ENCODE data around the gene ARF4. TPM values are rescaled to one million over a fixed set of nuclear protein-coding genes. Genes with fewer than 3 reads are reported as not detected.

Gene ARF4
- total and polyA plus RNA-seq, 10 donors = 41.1 to 88.7 (median 75.3) TPM

GRCh38 chr3:57530071-57530608, 67.0 kb downstream of the ARF4 start:
- Histone ChIP-seq H3K9me3 (no peaks in the 10 kb centered on the region), H3K4me3 (no peak overlapping the region), H3K4me1 (no peaks in the 10 kb centered on the region), H3K36me3 (no peaks in the 10 kb centered on the region), H3K27me3 (replicated peaks in 1 of 7) (no peaks in the 10 kb centered on the region), H3K27ac (no peak overlapping the region)
- intact Hi-C loops (cut with DNase I; ENCODE audit: low total_unique reads) = no loop called here
- TF ChIP-seq POLR2A (IDR thresholded peaks at IDR 0.05) (no peak), POLR2AphosphoS5 (IDR thresholded peaks at IDR 0.05) (no peak), CTCF (IDR thresholded peaks at IDR 0.05 in 8 of 11, conservative IDR thresholded peaks at IDR 0.05 in 3 of 11) (no peak)
- no peak for DNase-seq

Small RNA genes lying within 50 kb of the gene (small RNA-seq; reads per million reads assigned to genes)
- gene RNU6-108P = 0 reads per million in 4 donors
- gene RNU6-483P = 0 reads per million in 4 donors
- 0 reads per million in 4 donors for gene RNU6ATAC26P

Other genes starting within 250 kb of the ARF4 start
- under 1 TPM in 5 of 7 donors, not detected in 2; 0.09 to 0.39 (median 0.17) TPM for gene DNAH12, start 53.0 kb downstream of the ARF4 start, total RNA-seq
- gene DNAH12, start 53.0 kb downstream of the ARF4 start, polyA plus RNA-seq = under 1 TPM; 0.10 to 0.26 (median 0.23) TPM
- gene PDE12, start 41.1 kb downstream of the ARF4 start, total RNA-seq = 10 to 100 TPM; 16.7 to 23.9 (median 19.5) TPM
- gene PDE12, start 41.1 kb downstream of the ARF4 start, polyA plus RNA-seq = 1 to 10 TPM; 2.2 to 4.3 (median 3.0) TPM
- gene DENND6A, start 95.7 kb upstream of the ARF4 start, total RNA-seq = 10 to 100 TPM; 28.2 to 92.1 (median 39.8) TPM
- gene DENND6A, start 95.7 kb upstream of the ARF4 start, polyA plus RNA-seq = 10 to 100 TPM in 1 of 3 donors, 1 to 10 TPM in 2; 8.9 to 11.9 (median 9.6) TPM
- gene SLMAP, start 159.0 kb upstream of the ARF4 start, total RNA-seq = 10 to 100 TPM; 50.8 to 77.3 (median 70.4) TPM
- 10 to 100 TPM in 2 of 3 donors, 1 to 10 TPM in 1; 7.8 to 12.7 (median 10.5) TPM for gene SLMAP, start 159.0 kb upstream of the ARF4 start, polyA plus RNA-seq

Data from spleen (tissue), 11 donors.